ENCODE results near the gene C1QTNF12. TPM values are rescaled to one million over a fixed set of nuclear protein-coding genes. Genes with fewer than 3 reads are reported as not detected.

C1QTNF12 gene
- total and polyA plus RNA-seq, 2 donors (not counting 3 experiments of a cell fraction or from before 2014, with no cell fraction given), result 1.0 to 1.9 TPM

- peak within 1 kb of the TSS; percentile 87 for H3K4me2 ChIP-seq (ENCODE audit: insufficient read depth, low read length)
- H3K4me1 ChIP-seq (ENCODE audit: control insufficient read depth, extremely low read depth, insufficient read depth, low read length), result peaks cover 6% of the 10 kb centered on the region
- H3K9ac ChIP-seq (replicated peaks; ENCODE audit: extremely low read depth, insufficient read depth, low read length), result peak within 1 kb of the TSS; percentile 69
- H3K79me2 ChIP-seq (ENCODE audit: control insufficient read depth, insufficient read depth, low read length), result peaks cover 59% of the 10 kb centered on the region
- H3K27ac ChIP-seq (ENCODE audit: insufficient read depth, low read depth, low read length), result peak within 1 kb of the TSS; percentile 39
- no peaks in the 10 kb centered on the region for H4K20me1 ChIP-seq (replicated peaks; ENCODE audit: control insufficient read depth, extremely low read depth, insufficient read depth, low read length)
- intact Hi-C loops (cut with micrococcal nuclease), result loop anchor here (2.0 kb wide), 1 partner anchor 28 kb away; no protein-coding TSS in a partner anchor
- no TSS peak for BruUV-seq (replicated peaks)
- TF ChIP-seq MYC (IDR thresholded peaks at IDR 0.05; ENCODE audit: low read depth, low read length) (peak; percentile 65), CTCF (IDR thresholded peaks at IDR 0.05; ENCODE audit: extremely low read depth in 1 of 2, insufficient read depth in 1 of 2, low read depth in 1 of 2, low read length in 2 of 2) (no peak), POLR2AphosphoS5 (IDR thresholded peaks at IDR 0.05; ENCODE audit: insufficient read depth, low read depth, low read length) (no peak), FOS (IDR thresholded peaks at IDR 0.05; ENCODE audit: borderline replicate concordance, insufficient read depth, low read length) (no peak), EZH2 (IDR thresholded peaks at IDR 0.05; ENCODE audit: borderline replicate concordance, low read depth, low read length, severe bottlenecking) (no peak), JUN (IDR thresholded peaks at IDR 0.05; ENCODE audit: borderline replicate concordance, insufficient read depth, insufficient read length, low read depth) (no peak), POLR2A (IDR thresholded peaks at IDR 0.05; ENCODE audit: low read depth, low read length) (peak; percentile 10), MAX (IDR thresholded peaks at IDR 0.05; ENCODE audit: insufficient read depth, insufficient read length) (peak; percentile 94), GATA2 (IDR thresholded peaks at IDR 0.05; ENCODE audit: insufficient read depth, insufficient read length, low read depth, low read length) (no peak)
- H3K4me3 ChIP-seq (replicated peaks in 1 of 3; ENCODE audit: insufficient read depth in 1 of 3, low read depth in 1 of 3, low read length in 3 of 3), result peak within 1 kb of the TSS; percentile 54 to 88 (median 80)
- no peaks in the 10 kb centered on the region for H3K9me3 ChIP-seq (replicated peaks; ENCODE audit: control insufficient read depth, insufficient read depth, low read length)
- FAIRE-seq (no peak), DNase-seq (ENCODE audit: low read depth, low spot score) (no peak)
- H3K36me3 ChIP-seq (ENCODE audit: control insufficient read depth in 2 of 2, extremely low read depth in 1 of 2, insufficient read depth in 2 of 2, low read length in 2 of 2), result peaks cover 6% of the 10 kb centered on the region in 2 experiments
- CTCF ChIA-PET, result interaction anchor here (0.6 to 3.7 kb wide), 4 partner anchors 59 to 199 kb away, joined by 3 to 43 read pairs (median 6); no protein-coding TSS in a partner anchor
- H2AFZ ChIP-seq (ENCODE audit: low read depth, low read length), result peak within 1 kb of the TSS; percentile 4
- POLR2A ChIA-PET, result no interaction called here
- dilution Hi-C loops (cut with MboI; ENCODE audit: extremely low pct_ligation_motif_present, low sequenced_read_pairs), result no loop called here
- H3K9me1 ChIP-seq (replicated peaks; ENCODE audit: control insufficient read depth, extremely low read depth, insufficient read depth, low read length), result no peaks in the 10 kb centered on the region
- H3K27me3 ChIP-seq (ENCODE audit: control insufficient read depth in 2 of 2, insufficient read depth in 2 of 2, low read length in 2 of 2), result no peaks in the 10 kb centered on the region
Measured at GRCh38 chr1:1232208-1232795, 14.2 kb downstream of the C1QTNF12 start, which contains the start of gene B3GALT6. B3GALT6 (plus strand) TSS chr1:1232237; CDS start chr1:1232279, 42 bp downstream.
